Endometrial microvascular endothelial cells (primary cell): ENCODE results near the gene ATAD3B. TPM values are rescaled to one million over a fixed set of nuclear protein-coding genes. Genes with fewer than 3 reads are reported as not detected.
"Not testable (repeated sequence)": the region's sequence is repeated elsewhere in the genome, so short reads cannot be mapped to it uniquely, and the experiment has no call there.

Source experiments
- in situ Hi-C: cut with HindIII; loops from 2 replicates; pipeline ENCODE4 v1.10.0; 2017; ENCODE audit warnings: low sequenced_read_pairs, low pct_unique_long_range_greater_than_20kb; ENCODE audit errors: inconsistent ontology term
- total RNA-seq: library from RNA; depleted of rRNA; stranded (reverse); fragments of >200 nt; gene quantifications from one replicate; pipeline ENCODE4 v1.2.3, GENCODE V29; 2015; ENCODE audit errors: inconsistent ontology term

The ATAD3B gene
- total RNA-seq, 1 donor from 2014 or later, result 34.4 TPM

DNA sequence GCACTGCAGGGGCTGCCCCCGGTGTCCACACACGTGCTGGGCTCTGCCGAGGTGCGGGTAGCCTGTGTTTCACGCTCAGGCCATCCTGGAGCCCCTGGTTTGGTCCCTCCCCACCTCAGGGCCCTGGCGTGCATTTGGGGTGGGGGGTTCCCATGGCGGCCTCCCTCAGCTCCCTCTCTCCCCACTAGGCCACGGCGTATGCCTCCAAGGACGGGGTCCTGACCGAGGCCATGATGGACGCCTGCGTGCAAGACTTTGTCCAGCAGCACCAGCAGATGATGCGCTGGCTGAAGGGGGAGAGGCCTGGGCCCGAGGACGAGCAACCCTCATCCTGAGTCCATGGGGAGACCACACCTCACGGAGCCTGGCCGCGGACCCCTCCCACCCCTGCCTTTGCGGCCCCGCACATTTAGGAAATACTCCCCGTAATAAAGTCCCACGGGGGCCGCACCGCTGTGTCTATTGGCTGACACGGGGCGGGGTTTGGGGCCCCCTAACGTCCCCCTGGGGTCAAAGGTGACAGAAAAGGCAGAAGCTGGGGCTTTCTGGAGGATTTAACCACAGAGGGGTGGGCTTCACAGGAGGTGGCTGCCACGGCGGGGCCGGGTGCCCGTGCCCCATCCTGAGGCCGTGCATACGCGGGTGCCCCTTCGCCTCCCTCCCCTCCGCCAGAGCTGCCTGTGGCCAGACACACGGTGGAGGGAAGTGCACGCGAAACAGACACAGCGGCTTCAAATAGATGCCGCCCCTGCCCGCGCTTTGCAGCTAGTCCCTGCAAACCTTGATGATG lies 3.2 kb upstream of the ATAD3B start:
- in situ Hi-C loops, result not testable (repeated sequence)

- in situ Hi-C loops, result no loop called here
These were observed 758 bp upstream of the ATAD3B start for GRCh38 chr1:1470626-1471388.

- in situ Hi-C loops, result not testable (repeated sequence)
These were observed 700 bp downstream of the ATAD3B start for GRCh38 chr1:1472053-1472876.

- in situ Hi-C loops, result not testable (repeated sequence)
These were observed 4.4 kb downstream of the ATAD3B start for GRCh38 chr1:1476011-1476410.

GRCh38 chr1:1477206-1477605 lies 5.6 kb downstream of the ATAD3B start:
- in situ Hi-C loops, result no loop called here

GRCh38 chr1:1479547-1480487 lies 8.3 kb downstream of the ATAD3B start:
- in situ Hi-C loops, result no loop called here

DNA sequence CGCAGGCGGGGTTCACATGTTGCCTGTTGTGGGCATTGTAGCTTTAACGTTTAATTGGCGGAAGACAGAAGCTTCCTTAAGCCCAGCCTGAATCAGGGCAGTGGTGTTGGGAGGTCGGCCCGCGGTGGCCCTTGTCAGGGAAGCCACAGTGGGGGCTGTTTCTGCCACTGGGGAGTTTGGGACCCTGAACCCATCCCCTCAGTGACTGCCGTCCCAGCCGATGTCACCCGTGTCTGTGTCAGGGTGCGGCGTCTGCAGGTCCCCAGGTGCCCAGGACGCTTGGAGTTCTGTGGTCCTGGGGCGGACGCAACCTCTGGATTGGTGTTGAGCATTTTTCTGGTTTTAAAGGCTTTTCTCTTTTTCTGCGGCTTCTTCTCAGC lies 8.9 kb downstream of the ATAD3B start:
- in situ Hi-C loops, result not testable (repeated sequence)

GRCh38 chr1:1481811-1482210 lies 10.2 kb downstream of the ATAD3B start:
- in situ Hi-C loops, result not testable (repeated sequence)

DNA sequence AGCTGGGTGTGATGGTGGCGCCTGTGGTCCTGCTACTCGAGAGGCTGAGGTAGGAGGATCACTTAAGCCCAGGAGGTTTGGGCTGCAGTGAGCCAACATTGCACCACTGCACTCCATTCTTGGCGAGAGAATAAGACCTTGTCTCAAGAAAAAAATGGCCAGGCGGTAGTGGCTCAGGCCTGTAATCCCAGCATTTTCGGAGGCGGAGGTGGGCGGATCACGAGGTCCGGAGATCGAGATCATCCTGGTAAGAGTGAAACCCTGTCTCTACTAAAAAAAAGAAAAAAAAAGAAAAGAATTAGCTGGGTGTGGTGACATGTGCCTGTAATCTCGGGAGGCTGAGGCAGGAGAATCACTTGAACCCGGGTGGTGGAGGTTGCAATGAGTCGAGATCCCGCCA lies 11.3 kb downstream of the ATAD3B start:
- in situ Hi-C loops, result no loop called here

GRCh38 chr1:1483714-1484113 lies 12.1 kb downstream of the ATAD3B start:
- in situ Hi-C loops, result no loop called here

DNA sequence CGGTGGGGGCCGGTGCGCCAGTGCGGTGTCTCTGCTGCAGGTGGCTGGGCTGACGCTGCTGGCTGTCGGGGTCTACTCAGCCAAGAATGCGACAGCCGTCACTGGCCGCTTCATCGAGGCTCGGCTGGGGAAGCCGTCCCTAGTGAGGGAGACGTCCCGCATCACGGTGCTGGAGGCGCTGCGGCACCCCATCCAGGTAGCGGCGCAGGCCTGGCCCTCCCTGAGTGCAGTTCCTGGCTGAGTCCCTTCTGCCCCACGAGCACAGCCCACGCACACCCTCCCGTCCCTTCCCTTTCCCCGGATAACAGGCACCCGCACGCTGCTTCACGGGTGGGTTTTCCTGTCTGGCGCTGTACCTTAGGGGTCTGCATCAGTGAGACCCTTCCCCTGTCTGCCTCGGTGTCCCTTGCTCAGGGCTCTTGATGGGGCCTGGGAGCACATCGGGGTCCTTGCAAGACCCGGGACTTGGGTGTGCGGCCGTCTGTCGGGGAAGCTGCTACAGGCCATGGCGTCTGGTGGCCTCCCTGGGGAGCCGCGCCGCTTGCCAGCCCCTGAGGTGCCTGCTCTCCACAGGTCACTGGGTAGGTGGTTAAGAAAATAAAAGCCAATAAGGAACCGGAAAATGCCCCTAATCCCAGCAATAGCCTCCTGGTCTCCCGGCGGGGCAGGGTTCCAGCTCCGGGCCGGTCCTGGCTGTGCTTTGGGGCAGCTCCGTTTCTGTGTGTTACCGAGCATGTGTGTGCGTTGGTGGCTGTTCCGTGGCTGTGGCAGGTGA lies 13.6 kb downstream of the ATAD3B start:
- in situ Hi-C loops, result not testable (repeated sequence)

GRCh38 chr1:1485755-1486317 lies 14.3 kb downstream of the ATAD3B start:
- in situ Hi-C loops, result not testable (repeated sequence)

- in situ Hi-C loops, result no loop called here
These were observed 16.1 kb downstream of the ATAD3B start for GRCh38 chr1:1487701-1488100.

DNA sequence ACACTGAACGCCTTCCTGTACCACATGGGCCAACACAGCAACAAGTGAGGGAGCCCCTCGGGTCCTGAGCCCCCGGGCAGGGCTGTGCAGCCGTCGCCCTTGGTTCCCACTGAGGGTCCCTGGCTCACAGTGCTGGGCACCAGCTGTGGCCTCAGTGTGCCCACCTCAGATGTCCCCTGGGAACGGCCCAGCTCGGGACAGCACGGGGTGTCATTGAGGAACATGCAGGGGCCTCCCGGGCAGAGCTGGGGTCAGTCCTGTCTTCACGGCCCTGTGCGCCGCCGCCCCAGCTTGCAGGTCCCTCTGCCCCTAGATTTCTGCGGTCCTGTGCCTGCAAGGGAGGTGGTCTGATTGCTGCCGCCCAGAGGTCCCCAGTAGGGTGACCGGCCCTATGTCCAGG lies 17.7 kb downstream of the ATAD3B start:
- in situ Hi-C loops, result no loop called here

DNA sequence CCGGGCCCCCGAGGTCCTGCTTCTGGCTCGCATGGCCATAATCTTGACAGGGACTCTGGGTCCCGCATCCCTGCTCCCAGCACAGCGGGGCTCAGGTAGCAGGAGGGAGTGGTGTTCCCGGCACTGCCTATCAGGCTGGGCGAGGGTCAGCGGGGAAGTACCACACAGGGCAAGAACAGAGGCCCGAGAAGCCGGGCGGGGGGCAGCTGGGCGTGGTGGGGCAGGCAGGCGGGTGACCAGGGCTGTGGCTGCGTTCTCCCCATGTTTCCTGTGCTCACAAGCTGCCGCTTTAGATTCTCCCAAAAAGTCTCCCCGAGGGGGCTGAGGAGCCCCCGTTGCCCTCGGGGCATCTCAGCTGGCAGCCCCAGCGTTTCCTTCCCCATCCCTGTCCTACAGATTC lies 18.3 kb downstream of the ATAD3B start:
- in situ Hi-C loops, result no loop called here

DNA sequence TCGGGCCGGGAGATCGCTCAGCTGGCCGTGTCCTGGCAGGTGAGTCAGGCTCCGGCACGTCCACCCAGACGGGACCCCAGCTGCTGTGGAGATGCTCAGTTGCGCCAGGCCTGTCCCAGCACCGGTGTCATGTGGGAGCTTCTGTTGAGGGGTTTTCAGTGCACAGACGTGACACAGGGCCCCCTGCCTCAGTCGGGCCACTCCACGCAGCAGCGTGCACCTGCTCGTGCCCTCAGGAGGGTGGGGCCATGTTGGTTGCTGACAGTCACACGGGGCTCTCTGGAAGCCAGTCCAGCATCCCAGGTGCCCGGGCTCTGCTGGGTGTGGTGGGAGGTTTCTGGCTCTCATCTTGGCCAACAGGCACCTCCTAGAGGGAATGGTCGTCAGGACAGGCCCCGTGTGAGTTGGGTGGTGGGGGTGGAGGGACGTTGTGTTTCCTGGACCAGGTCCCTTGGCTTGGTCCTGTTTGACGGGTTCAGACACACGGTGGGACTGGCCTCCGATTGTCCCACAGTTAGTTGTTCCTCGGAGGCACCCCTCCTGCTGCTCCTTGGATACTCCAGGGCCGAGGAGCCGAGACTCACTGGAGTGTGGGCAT lies 19.2 kb downstream of the ATAD3B start:
- in situ Hi-C loops, result no loop called here

DNA sequence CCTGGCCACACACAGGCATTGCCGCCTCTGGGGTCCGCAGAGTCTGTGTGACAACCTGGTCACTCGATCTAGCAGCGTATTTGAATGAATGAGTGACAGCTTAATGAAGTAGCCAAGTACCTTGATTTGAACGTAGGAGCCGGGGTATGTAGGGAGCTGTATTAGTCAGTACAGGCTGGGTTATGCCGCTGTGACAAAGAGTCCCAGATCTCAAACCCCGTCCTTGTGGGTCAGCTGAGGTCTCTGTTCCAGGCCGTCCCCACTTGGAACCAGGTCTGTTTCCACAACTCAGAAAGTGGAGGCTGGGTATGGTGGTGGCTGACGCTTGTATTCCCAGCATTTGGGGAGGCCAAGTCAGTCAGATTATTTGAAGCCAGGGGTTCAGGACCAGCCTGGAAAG lies 20.0 kb downstream of the ATAD3B start:
- in situ Hi-C loops, result no loop called here
